ENCODE results near the gene CFAP68.

The CFAP68 gene

GRCh38 chr11:111920908-111921307, 41.6 kb downstream of the CFAP68 start:
- no CpG with 5 or more reads among the region's 2 CpGs for WGBS (ENCODE audit: insufficient coverage)
- no peaks in the 10 kb centered on the region for H3K36me3 ChIP-seq (ENCODE audit: control insufficient read depth in 4 of 4, insufficient read depth in 4 of 4, low read length in 3 of 4)
- no peaks in the 10 kb centered on the region for H3K9me3 ChIP-seq (ENCODE audit: control extremely low read depth in 1 of 5, control insufficient read depth in 4 of 5, insufficient read depth in 2 of 5, low read depth in 1 of 5, low read length in 4 of 5)
- POLR2A ChIA-PET = no interaction called here
- no peak overlapping the region for H3K27ac ChIP-seq (ENCODE audit: insufficient read depth in 1 of 2, low read depth in 1 of 2, low read length in 2 of 2, poor library complexity in 1 of 2, severe bottlenecking in 2 of 2)
- no peak for DNase-seq
- H3K4me1 ChIP-seq (ENCODE audit: control extremely low read depth in 1 of 4, control insufficient read depth in 4 of 4, insufficient read depth in 4 of 4, low read length in 3 of 4) = peaks cover 0 to 8% (median under 1%) of the 10 kb centered on the region in 4 experiments
- no peak overlapping the region for H3K4me3 ChIP-seq (ENCODE audit: control insufficient read depth in 1 of 7, extremely low read depth in 1 of 7, insufficient read depth in 4 of 7, low read depth in 2 of 7, low read length in 6 of 7)
- CTCF ChIA-PET = interaction anchor here (1.0 to 1.2 kb wide), 2 partner anchors 10 to 13 kb away, joined by 4 to 6 read pairs; no protein-coding TSS in a partner anchor
- peaks cover 0 to 4% (median 0%) of the 10 kb centered on the region in 5 experiments for H3K27me3 ChIP-seq (replicated peaks in 2 of 5; ENCODE audit: control insufficient read depth in 4 of 5, insufficient read depth in 5 of 5, low read length in 4 of 5)

- WGBS (ENCODE audit: insufficient coverage) = 98% methylated on average over 7 of the region's 7 CpGs
- Histone ChIP-seq H3K4me1 (ENCODE audit: control extremely low read depth in 1 of 4, control insufficient read depth in 4 of 4, insufficient read depth in 4 of 4, low read length in 3 of 4) (peaks cover 0 to 16% (median 4%) of the 10 kb centered on the region in 4 experiments), H3K4me3 (ENCODE audit: control insufficient read depth in 1 of 7, extremely low read depth in 1 of 7, insufficient read depth in 4 of 7, low read depth in 2 of 7, low read length in 6 of 7) (no peak overlapping the region), H3K36me3 (ENCODE audit: control insufficient read depth in 4 of 4, insufficient read depth in 4 of 4, low read length in 3 of 4) (no peaks in the 10 kb centered on the region), H3K27me3 (replicated peaks in 2 of 5; ENCODE audit: control insufficient read depth in 4 of 5, insufficient read depth in 5 of 5, low read length in 4 of 5) (no peaks in the 10 kb centered on the region), H3K9me3 (ENCODE audit: control extremely low read depth in 1 of 5, control insufficient read depth in 4 of 5, insufficient read depth in 2 of 5, low read depth in 1 of 5, low read length in 4 of 5) (no peaks in the 10 kb centered on the region), H3K27ac (ENCODE audit: insufficient read depth in 1 of 2, low read depth in 1 of 2, low read length in 2 of 2, poor library complexity in 1 of 2, severe bottlenecking in 2 of 2) (no peak overlapping the region)
- DNase-seq = no peak
- ChIA-PET POLR2A (no interaction called here), CTCF (interaction anchor here (1.0 to 1.2 kb wide), 2 partner anchors 9 to 12 kb away, joined by 4 to 6 read pairs; no protein-coding TSS in a partner anchor)
These were observed 42.3 kb downstream of the CFAP68 start for GRCh38 chr11:111921541-111922230.

GRCh38 chr11:111922803-111923202, 43.5 kb downstream of the CFAP68 start:
- H3K27ac ChIP-seq (ENCODE audit: insufficient read depth in 1 of 2, low read depth in 1 of 2, low read length in 2 of 2, poor library complexity in 1 of 2, severe bottlenecking in 2 of 2) = no peak overlapping the region
- H3K4me1 ChIP-seq (ENCODE audit: control extremely low read depth in 1 of 4, control insufficient read depth in 4 of 4, insufficient read depth in 4 of 4, low read length in 3 of 4) = peaks cover 0 to 22% (median 9%) of the 10 kb centered on the region in 4 experiments
- H3K4me3 ChIP-seq (ENCODE audit: control insufficient read depth in 1 of 7, extremely low read depth in 1 of 7, insufficient read depth in 4 of 7, low read depth in 2 of 7, low read length in 6 of 7) = no peak overlapping the region
- no peaks in the 10 kb centered on the region for H3K27me3 ChIP-seq (replicated peaks in 2 of 5; ENCODE audit: control insufficient read depth in 4 of 5, insufficient read depth in 5 of 5, low read length in 4 of 5)
- DNase-seq = no peak
- POLR2A ChIA-PET = no interaction called here
- CTCF ChIA-PET = interaction anchor here (1.8 kb wide), 1 partner anchor 8 kb away, joined by 6 read pairs; no protein-coding TSS in a partner anchor
- WGBS (ENCODE audit: insufficient coverage) = 0% methylated on average over 1 of the region's 2 CpGs
- no peaks in the 10 kb centered on the region for H3K9me3 ChIP-seq (ENCODE audit: control extremely low read depth in 1 of 5, control insufficient read depth in 4 of 5, insufficient read depth in 2 of 5, low read depth in 1 of 5, low read length in 4 of 5)
- no peaks in the 10 kb centered on the region for H3K36me3 ChIP-seq (ENCODE audit: control insufficient read depth in 4 of 4, insufficient read depth in 4 of 4, low read length in 3 of 4)

GRCh38 chr11:111923351-111923788, 44.0 kb downstream of the CFAP68 start:
- CTCF ChIA-PET = interaction anchor here (1.8 kb wide), 2 partner anchors 9 to 13 kb away, joined by 6 read pairs; no protein-coding TSS in a partner anchor
- no peaks in the 10 kb centered on the region for H3K27me3 ChIP-seq (replicated peaks in 2 of 5; ENCODE audit: control insufficient read depth in 4 of 5, insufficient read depth in 5 of 5, low read length in 4 of 5)
- DNase-seq = no peak
- POLR2A ChIA-PET = no interaction called here
- H3K4me3 ChIP-seq (ENCODE audit: control insufficient read depth in 1 of 7, extremely low read depth in 1 of 7, insufficient read depth in 4 of 7, low read depth in 2 of 7, low read length in 6 of 7) = no peak overlapping the region
- no peaks in the 10 kb centered on the region for H3K36me3 ChIP-seq (ENCODE audit: control insufficient read depth in 4 of 4, insufficient read depth in 4 of 4, low read length in 3 of 4)
- peaks cover 0 to 22% (median 9%) of the 10 kb centered on the region in 4 experiments for H3K4me1 ChIP-seq (ENCODE audit: control extremely low read depth in 1 of 4, control insufficient read depth in 4 of 4, insufficient read depth in 4 of 4, low read length in 3 of 4)
- H3K27ac ChIP-seq (ENCODE audit: insufficient read depth in 1 of 2, low read depth in 1 of 2, low read length in 2 of 2, poor library complexity in 1 of 2, severe bottlenecking in 2 of 2) = no peak overlapping the region
- no peaks in the 10 kb centered on the region for H3K9me3 ChIP-seq (ENCODE audit: control extremely low read depth in 1 of 5, control insufficient read depth in 4 of 5, insufficient read depth in 2 of 5, low read depth in 1 of 5, low read length in 4 of 5)
- WGBS (ENCODE audit: insufficient coverage) = 66% methylated on average over 4 of the region's 5 CpGs

- Histone ChIP-seq H3K4me3 (ENCODE audit: control insufficient read depth in 1 of 7, extremely low read depth in 1 of 7, insufficient read depth in 4 of 7, low read depth in 2 of 7, low read length in 6 of 7) (no peak overlapping the region), H3K27ac (ENCODE audit: insufficient read depth in 1 of 2, low read depth in 1 of 2, low read length in 2 of 2, poor library complexity in 1 of 2, severe bottlenecking in 2 of 2) (no peak overlapping the region), H3K4me1 (ENCODE audit: control extremely low read depth in 1 of 4, control insufficient read depth in 4 of 4, insufficient read depth in 4 of 4, low read length in 3 of 4) (peaks cover 0 to 22% (median 9%) of the 10 kb centered on the region in 4 experiments), H3K9me3 (ENCODE audit: control extremely low read depth in 1 of 5, control insufficient read depth in 4 of 5, insufficient read depth in 2 of 5, low read depth in 1 of 5, low read length in 4 of 5) (no peaks in the 10 kb centered on the region), H3K27me3 (replicated peaks in 2 of 5; ENCODE audit: control insufficient read depth in 4 of 5, insufficient read depth in 5 of 5, low read length in 4 of 5) (no peaks in the 10 kb centered on the region), H3K36me3 (ENCODE audit: control insufficient read depth in 4 of 4, insufficient read depth in 4 of 4, low read length in 3 of 4) (no peaks in the 10 kb centered on the region)
- no peak for DNase-seq
- CTCF ChIA-PET = interaction anchor here (1.8 kb wide), 2 partner anchors 9 to 14 kb away, joined by 6 read pairs; no protein-coding TSS in a partner anchor
- POLR2A ChIA-PET = no interaction called here
These were observed 44.6 kb downstream of the CFAP68 start for GRCh38 chr11:111923951-111924350.

- peak overlapping the region in 1 of 2 experiments; percentile 84 for H3K27ac ChIP-seq (ENCODE audit: insufficient read depth in 1 of 2, low read depth in 1 of 2, low read length in 2 of 2, poor library complexity in 1 of 2, severe bottlenecking in 2 of 2)
- ChIA-PET CTCF (interaction anchor here (0.8 to 2.3 kb wide), 4 partner anchors 28 to 56 kb away, joined by 3 to 10 read pairs (median 4); no protein-coding TSS in a partner anchor), POLR2A (interaction anchor here (0.7 to 1.1 kb wide), 2 partner anchors 14 to 20 kb away, joined by 4 read pairs; partner anchors contain the start of gene CRYAB)
- peak overlapping the region in 4 of 7 experiments; percentile 62 to 87 (median 72) for H3K4me3 ChIP-seq (ENCODE audit: control insufficient read depth in 1 of 7, extremely low read depth in 1 of 7, insufficient read depth in 4 of 7, low read depth in 2 of 7, low read length in 6 of 7)
- H3K4me1 ChIP-seq (ENCODE audit: control extremely low read depth in 1 of 4, control insufficient read depth in 4 of 4, insufficient read depth in 4 of 4, low read length in 3 of 4) = peaks cover 0 to 22% (median 9%) of the 10 kb centered on the region in 4 experiments
- no peaks in the 10 kb centered on the region for H3K9me3 ChIP-seq (ENCODE audit: control extremely low read depth in 1 of 5, control insufficient read depth in 4 of 5, insufficient read depth in 2 of 5, low read depth in 1 of 5, low read length in 4 of 5)
- no peaks in the 10 kb centered on the region for H3K36me3 ChIP-seq (ENCODE audit: control insufficient read depth in 4 of 4, insufficient read depth in 4 of 4, low read length in 3 of 4)
- 96% methylated on average over 14 of the region's 16 CpGs for WGBS (ENCODE audit: insufficient coverage)
- no peak for DNase-seq
- no peaks in the 10 kb centered on the region for H3K27me3 ChIP-seq (replicated peaks in 2 of 5; ENCODE audit: control insufficient read depth in 4 of 5, insufficient read depth in 5 of 5, low read length in 4 of 5)
These were observed 46.6 kb downstream of the CFAP68 start for GRCh38 chr11:111925953-111926352.

All from common myeloid progenitor, CD34-positive (primary cell).